NOMO-1 (cell line): ENCODE results near the gene R3HCC1L.
"Not testable (repeated sequence)": the region's sequence is repeated elsewhere in the genome, so short reads cannot be mapped to it uniquely, and the experiment has no call there.

Experiments
- DNase-seq, 2 experiments: peaks; one replicate each; lab custom pipeline; 2025; ENCODE audit not compliant: unreplicated experiment in 2 of 2; lab: John Stamatoyannopoulos, UW

R3HCC1L gene

DNA sequence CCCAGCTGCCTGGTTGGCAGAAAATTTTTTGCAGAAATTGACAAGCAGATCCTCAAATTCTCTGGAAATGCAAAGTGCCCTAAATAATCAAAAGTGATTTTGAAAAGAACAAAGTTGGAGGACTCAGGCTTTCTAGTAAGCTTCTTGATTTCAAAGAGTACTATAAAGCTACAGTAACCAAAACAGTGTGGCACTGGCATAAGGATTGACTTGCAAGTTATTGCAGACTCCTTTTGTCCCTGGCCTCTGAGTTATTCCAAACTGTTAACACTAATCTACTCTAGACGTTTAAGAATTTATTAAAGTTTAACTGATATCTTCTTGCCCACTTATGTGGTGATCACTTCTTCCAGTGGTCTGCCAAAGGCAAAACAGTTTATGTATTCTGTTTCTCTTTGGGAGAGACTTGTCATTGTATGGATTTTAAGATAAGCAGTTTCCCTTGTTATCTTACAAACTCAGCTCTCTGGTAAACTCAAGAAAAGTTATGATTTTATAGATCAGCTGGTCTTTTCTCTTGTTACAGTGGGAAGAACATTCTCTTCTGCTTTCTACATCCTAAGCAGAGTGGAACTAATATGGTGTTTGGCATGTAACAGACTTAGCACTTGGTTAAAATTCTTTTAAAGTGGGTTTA, 92.2 kb downstream of the R3HCC1L start:
- DNase-seq, result no peak

DNA sequence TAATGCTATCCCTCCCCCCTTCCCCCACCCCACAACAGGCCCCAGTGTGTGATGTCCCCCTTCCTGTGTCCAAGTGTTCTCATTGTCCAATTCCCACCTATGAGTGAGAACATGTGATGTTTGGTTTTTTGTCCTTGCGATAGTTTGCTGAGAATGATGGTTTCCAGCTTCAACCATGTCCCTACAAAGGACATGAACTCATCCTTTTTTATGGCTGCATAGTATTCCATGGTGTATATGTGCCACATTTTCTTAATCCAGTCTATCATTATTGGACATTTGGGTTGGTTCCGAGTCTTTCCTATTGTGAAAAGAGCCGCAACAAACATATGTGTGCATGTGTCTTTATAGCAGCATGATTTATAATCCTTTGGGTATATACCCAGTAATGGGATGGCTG, 93.3 kb downstream of the R3HCC1L start:
- not testable (repeated sequence) for DNase-seq

DNA sequence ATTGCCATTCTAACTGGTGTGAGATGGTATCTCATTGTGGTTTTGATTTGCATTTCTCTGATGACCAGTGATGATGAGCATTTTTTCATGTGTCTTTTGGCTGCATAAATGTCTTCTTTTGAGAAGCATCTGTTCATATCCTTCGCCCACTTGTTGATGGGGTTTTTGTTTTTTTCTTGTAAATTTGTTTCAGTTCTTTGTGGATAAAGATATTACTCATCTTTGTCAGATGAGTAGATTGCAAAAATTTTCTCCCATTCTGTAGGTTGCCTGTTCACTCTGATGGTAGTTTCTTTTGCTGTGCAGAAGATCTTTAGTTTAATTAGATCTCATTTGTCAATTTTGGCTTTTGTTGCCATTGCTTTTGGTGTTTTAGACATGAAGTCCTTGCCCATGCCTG, 93.8 kb downstream of the R3HCC1L start:
- not testable (repeated sequence) for DNase-seq

DNA sequence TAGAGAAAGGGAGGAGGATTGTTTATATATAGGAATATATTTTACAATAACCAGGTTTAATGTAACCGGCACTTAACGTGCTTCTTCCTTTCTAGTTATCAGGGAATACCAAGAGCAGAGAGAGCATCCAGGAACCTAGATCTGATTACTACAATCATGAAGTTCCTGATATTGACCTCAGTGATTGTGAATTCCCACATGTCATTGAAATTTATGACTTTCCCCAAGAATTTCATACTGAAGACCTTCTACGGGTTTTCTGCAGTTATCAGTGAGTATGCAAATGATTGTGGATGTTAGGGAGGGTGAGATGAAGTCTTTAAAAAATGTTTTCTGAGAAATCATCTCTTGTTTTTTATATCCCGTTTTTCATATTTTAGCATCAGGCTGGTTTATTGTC, 97.0 kb downstream of the R3HCC1L start:
- no peak for DNase-seq

DNA sequence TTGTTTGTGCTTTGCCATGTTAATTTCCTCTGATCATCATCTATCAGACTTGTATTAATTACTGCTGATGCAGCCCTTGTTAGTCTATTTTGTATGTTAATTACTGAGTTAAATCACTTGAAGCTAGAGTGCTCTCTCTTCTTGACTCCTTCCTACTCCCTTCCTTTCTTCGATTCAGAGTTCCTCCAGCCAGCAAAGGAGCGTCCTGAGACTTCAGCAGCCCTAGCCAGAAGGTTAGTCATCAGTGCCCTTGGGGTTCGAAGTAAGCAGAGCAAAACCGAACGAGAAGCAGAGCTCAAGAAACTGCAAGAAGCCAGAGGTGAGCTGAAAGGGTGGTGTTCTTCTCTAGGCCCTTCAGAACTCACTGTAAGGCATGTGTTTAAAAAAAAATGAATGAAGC, 101.4 kb downstream of the R3HCC1L start:
- no peak for DNase-seq

DNA sequence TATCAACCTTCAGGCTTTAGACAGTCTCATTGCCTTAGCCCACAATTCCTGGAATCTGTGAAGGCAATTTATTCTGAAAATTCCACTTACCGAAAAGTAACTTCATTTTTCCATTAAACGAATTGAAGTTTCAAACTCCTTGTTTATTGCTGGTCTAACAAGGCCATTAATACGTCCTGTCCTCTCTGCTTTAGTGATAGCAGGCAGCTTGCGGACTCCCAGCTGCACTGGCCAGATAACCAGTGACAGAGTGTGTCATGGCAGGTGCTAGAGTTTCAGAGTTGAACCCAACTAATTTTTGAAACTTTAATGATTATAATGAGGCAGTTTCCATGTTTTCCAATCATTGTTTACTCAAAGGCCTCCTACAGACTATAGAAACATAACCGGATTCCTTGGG, 102.4 kb downstream of the R3HCC1L start:
- DNase-seq, result no peak

DNA sequence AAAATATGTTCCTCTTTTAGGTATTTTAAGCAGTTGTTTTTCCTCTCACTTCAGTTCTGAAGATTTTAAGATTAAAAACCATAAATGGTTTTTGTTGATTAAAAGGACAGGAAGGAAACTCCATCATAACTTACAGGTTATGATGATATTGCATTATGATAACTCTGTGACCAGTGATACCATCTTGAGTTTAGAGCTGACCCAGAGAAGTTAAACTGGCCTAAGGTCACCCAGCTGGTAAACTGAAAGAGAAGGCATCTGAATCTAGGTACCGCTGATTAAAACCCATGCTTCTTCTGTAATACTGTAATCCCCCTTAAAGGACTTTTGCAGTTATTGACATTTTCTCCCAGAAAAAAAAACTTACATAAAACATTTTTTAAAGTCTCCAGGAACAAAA, 103.9 kb downstream of the R3HCC1L start:
- DNase-seq, result no peak

DNA sequence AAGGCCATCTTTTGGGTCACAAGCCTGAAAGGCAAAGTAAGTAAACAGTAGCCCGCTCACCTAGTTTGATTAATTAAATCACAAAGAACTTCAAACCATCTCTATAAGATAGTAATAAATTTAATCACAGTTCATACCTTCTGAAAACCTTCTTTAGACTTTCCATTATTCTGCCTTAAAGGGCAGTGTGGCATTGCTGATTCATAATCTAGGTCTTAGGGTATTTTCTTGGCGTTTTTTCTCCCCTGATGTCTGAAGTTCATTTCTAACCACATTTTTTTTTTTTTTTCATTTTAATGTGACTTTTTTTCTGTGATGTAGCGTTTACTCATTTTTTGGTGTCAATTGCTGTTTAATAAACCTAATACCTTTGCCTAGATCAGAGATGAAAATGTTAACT, 106.1 kb downstream of the R3HCC1L start:
- DNase-seq, result no peak

DNA sequence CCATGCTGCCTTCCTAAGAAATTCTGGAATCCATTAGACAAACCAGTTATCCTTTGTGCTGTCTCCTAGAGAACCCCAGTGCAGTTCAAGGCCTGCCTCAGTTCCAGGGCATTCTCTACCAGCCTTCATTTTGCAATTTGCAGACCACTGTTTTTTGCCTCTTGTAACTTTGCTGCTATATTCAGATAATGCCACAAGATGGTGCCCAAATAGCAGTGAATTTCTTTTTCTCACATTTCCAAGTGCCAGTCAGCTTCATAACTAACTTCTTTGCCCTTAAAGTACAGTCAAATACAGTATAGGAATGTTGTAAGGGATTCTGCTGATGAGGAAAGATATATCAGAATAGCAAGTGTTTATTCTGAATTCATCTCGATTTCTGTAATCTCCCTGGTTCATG, 108.4 kb downstream of the R3HCC1L start:
- peak in 1 of 2 experiments; percentile 9 for DNase-seq

DNA sequence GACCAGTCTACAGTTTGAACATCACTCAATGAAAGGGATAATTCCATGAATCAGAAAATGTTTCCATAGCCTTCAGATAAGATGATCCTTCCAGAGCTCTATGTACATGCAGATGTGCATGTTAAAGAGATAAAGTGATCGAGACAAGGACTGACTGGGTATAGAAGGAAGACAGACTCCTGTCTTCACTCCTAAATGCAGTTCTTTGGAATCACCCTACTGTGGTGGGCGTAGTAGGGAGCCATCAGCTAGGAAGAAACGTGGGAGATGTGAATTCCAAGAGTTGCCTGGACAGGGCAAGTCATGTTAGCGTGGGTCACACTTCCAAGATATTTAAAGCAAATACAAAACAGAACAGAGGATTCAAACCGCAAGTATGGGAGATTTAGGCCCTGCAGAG, 109.7 kb downstream of the R3HCC1L start:
- DNase-seq, result no peak

DNA sequence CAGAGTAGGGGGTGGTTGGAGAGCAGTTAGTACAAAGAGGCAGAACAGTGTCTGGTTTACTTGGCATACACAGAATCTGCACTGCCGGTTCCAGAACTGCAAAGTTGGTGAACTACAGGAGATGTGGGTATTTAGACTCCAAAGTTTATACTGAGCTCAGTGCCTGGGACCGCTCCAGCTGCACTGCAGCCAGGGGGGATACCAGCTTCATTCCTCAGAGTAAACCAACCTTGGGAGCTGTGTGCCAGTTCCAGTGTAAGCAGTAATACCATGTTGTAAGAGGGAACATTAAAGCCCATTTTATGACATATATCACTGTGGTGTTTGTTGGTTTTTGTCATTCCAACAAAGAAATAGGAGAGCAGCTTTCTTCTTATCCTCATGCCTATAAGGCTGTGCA, 110.1 kb downstream of the R3HCC1L start:
- no peak for DNase-seq

DNA sequence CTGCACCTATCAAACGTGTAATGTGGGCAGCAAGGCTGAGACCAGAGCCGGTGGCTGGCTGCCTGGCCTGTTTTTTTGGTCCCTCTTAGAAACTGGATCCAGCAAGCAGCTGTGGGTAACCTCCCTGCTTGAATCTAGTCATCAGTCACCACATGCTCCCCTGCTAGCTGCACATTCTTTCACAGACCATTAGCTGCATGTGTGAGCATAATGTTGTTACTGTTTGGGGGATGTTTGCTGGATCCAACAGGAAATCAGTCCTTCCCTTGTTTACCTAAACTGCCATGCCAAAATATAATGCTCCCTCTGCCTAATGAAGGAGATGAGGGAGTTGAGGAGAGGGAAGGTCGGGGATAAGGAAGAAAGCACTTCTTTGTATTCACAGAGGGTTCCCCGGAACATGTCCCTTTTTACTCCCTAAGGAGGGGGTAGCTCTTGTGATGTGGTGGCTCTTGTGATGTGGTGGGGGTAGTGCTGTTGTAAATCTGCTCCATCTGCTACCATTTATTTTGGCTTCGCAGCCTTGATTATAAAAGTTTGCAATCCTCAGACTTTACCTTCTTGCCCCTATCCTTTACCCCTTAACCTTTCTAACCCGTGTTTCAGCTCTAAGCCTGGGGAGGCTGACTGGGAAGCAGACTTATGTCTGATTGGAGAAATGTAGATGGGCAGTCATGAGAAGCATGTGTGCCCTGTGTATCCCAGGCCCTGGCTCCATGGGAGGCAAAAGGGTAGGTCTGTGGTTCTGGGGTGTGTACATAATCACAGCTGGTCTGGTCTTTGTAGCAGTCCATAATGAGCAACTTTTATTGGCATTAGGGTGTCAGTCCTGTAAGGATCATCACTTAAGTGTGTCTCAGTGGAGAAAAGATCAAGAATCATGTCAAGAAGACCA, 112.7 kb downstream of the R3HCC1L start:
- DNase-seq, result no peak

DNA sequence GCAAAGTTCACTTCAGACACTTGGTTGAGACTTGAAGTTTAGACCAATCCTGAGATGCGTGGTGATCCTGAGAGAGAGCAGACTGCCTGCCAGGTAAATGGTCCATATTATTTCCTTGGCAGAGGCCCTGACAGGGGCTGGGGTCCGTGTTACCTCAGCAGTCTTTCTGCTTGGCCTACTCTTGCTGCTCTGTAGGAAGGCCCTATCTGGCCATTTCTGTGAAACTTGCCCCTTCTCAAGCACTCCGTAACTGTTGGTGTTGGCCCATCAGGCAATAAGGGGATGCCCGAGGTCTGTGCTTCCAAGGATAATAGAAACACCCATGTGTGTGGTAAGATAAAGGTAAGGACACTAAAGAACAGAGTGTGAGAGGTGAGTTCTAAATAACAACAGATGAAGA, 113.6 kb downstream of the R3HCC1L start:
- DNase-seq, result no peak

DNA sequence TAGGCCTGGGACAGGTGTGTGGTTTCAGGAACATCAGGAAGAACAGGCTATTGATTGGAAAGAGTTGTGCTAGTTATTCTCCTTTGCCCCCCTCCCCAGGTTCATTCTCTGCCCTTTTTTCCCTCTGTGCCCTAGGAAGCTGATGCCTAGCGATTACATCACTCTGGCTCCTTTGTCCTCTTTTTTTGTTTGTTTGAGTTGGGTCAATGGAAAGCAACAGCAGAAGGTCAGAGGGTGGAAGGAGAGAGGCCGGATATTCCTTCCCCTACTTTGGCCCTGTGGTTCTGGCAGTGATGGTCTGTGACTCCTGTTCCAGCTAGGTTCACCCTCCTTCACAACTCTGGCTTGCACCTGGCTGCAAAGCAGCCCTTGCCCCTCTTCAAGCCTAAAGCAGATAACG, 114.7 kb downstream of the R3HCC1L start:
- DNase-seq, result no peak

DNA sequence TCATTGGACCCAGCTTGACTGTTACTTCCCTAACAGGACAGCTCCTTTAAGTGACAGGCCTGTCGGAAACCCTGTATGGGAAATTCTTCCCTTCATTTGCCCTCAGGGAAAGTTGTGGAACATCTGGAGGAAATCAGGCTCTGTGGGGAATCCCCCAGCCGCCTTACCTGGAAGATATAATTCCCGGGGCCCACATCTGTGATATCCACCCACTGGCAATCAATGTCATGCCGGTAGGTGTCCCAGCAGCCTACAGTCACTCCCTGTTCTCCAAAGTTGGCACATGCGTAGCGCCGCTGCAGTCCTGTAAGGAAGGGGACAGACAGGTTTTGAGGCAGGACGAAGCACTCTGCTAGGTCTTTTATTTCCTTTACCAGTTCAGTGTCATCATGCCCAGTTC, 116.9 kb downstream of the R3HCC1L start:
- no peak for DNase-seq

DNA sequence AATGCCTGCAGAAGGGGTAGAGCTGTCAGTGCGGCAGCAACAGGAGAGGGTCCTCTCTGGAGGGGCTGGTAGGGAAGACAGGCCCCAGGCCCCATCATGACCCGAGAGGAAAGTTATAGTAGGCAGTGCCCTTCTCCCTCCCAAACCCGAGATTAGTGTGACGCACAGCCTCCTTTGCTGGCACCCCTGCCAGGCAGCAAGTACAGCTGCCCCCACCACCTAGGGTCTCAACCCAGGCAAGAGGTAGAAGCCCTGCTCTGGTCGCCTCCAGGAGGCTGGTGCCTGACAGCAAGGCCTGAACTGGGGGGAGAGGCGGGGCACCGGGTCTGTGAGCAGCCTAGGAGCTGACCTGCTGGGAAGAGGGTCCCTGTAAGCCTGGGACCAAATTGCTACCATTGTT, 118.0 kb downstream of the R3HCC1L start:
- no peak for DNase-seq

DNA sequence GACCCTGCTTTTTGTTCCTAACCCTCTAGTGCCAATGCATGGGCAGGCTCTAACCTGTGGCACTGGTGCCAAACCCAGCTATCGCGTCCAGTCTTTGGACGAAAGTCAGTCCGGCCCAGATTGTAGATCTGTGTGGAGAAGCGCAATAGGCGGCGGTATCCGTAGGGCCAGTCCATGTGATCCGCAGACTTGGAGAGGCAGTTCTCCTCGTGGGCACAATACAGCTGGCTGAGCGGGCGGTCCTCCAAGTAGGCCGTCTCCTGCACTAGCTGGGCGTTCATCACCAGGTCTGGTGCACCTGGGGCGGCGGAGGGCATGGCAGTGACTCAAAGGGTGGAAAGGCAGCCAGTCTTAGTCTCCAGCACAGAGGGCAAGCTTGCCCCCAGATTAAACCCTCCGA, 119.0 kb downstream of the R3HCC1L start:
- DNase-seq, result no peak

DNA sequence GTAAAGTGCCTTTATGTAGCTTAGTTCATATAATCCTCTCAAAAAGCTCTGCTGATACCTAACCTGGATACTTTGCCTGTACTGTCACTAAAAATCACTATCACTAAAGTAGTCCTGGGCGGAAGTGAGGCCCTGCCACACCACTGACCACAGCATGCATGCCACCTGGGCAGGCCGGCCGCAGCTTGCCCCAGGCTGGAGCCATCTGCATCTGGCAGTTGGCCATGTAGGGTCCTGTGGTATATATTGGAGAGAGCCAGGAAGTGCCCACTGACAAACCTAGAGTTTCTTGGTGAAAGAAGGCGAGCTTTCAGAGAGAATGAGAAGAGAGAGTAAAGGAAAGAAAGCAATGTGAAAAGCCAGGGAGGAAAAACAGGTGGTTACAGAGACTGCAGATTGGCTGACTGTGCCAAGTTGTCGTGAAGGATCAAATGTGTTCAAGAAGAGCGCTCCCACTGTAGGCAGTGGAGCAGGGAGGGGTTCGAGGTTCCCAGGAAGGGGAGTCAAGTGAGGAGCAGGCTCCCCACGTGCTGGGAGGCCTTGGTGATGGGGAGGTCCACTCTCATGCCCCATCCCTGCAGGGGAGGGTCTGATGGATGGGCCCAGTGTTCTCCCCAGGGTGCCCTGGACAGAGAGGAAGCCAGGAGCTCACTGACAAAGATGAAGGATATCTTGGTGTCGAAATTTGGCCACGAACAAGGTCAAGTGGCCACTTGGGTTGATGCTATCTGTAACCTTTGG, 119.9 kb downstream of the R3HCC1L start:
- DNase-seq, result no peak

DNA sequence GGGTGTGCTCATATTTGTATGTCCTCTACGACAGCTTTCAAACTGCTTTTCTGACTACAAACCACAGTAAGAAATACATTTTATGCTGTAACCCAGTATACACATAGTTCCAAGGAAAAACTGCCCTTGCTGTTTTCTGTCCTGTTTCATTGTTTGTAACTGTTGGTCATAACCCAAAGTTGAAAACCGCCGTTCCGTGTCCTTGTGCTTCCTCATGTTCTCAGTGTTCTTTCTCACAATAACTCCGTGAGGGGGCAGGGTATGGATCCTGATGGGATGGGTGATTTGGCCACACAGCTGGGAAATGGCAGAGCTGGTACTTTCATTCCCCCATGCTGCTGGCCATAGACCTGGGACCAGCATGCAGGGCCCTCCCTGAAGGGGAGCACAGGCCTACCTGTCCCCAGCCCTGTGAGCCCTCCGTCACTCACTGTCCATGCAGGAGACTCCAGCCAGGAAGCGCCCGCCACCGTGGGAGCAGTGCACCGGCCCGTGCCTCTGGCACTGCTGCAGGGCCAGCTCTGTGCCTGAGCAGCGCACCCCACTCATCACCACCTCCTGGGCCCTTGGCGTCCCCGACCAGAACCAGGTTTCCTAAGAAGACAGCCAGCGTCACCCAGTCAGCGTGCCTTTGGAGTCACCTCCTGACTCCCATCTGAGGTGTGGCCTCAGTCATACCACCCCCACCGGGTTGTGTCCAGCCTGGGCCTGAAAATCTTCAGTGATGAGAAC, 120.9 kb downstream of the R3HCC1L start:
- no peak for DNase-seq

DNA sequence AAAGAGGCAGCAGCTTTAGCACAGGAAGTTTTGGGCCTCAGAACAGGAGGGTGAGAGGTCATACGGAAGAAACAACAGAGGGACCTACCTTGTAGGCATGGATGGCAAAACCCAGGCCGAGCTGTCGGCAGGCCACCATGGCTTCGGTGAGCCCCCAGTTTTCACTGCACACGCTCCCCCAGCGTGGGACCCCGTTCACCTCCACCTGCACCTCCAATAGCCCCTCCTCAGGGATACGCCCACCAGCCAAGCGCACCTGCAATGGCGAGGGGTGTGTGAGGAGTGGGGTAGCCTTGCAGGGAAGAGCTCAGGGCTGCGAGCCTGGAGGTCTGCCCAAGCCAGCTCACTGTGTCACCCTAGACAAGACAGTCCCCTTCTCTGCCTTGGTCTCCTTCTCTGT, 122.2 kb downstream of the R3HCC1L start:
- DNase-seq, result no peak

DNA sequence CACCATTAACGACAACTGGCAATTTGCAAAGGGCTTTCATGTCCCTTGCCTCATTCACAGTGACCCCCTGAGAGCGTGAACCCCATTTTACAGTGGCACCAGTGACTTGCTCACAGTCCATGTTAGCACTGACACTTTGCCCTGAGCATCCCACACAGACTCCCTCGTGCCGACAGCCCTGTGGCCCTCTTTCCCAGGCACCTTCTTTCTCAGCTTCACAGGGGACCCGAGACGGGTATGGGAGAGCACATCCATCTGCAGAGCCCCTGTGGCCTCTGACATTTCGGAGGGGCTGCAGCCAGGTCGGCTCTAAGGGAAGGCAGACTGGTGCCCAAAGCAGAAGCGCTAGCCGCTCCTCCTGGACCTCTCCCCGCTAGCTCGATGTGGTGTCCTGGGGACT, 122.7 kb downstream of the R3HCC1L start:
- DNase-seq, result no peak
